ENCODE measurements around the gene TLE6.

DNA sequence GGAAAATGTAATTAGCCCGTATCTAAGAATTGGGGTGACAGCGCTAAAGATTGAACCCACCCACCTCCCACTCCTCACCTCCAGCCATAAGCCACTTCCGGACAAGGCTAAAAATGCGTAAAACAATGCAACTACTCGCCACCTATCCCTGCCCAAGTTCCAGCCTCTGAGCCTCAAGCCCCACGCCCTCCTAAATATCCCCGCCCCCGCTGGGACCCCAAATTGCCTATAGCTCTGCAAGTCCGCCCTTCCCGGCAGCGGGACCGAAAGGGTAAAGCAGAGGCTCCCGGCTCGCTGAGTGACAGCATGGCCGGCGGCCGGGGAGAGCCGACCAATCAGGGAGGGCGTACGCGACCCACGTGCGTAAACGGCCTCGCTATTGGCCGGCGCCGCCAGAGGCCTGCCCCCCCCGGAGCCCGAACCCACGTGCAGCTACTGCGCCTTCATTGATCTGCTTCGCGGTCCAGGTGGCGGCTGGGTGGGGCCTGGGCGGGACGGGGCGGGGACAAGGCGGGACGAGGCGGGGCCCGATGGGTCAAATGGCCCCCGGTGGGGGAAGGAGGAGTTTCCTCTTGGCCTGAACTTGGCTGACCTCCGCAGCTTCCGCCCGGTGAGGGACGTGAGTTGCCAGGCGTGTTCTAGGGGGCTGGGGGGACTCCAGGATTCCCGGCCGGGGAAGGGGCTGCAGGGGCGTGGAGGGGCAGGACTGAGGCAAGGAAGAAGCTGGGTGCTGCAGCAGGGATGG is at the start of gene TLE6:
- no peak for TF ChIP-seq EZH2 (IDR thresholded peaks at IDR 0.05; ENCODE audit: borderline replicate concordance, low read depth, low read length, severe bottlenecking)
- TF ChIP-seq, protein P1, sequence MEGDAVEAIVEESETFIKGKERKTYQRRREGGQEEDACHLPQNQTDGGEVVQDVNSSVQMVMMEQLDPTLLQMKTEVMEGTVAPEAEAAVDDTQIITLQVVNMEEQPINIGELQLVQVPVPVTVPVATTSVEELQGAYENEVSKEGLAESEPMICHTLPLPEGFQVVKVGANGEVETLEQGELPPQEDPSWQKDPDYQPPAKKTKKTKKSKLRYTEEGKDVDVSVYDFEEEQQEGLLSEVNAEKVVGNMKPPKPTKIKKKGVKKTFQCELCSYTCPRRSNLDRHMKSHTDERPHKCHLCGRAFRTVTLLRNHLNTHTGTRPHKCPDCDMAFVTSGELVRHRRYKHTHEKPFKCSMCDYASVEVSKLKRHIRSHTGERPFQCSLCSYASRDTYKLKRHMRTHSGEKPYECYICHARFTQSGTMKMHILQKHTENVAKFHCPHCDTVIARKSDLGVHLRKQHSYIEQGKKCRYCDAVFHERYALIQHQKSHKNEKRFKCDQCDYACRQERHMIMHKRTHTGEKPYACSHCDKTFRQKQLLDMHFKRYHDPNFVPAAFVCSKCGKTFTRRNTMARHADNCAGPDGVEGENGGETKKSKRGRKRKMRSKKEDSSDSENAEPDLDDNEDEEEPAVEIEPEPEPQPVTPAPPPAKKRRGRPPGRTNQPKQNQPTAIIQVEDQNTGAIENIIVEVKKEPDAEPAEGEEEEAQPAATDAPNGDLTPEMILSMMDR (IDR thresholded peaks at IDR 0.05; ENCODE audit: borderline replicate concordance, extremely low read depth, low read length, poor library complexity, severe bottlenecking): no peak
